HepG2 (cell line): ENCODE data around the gene SRGAP3.

Experiments used
- BRCA1 ChIP-seq: sonication (generic); formaldehyde crosslinking; IDR thresholded peaks from 2 replicates; pipeline ENCODE4 v1.4.0; 2020; ENCODE audit warnings: missing genetic modification reagents
- CTCF ChIP-seq: sonication (generic); formaldehyde crosslinking; IDR thresholded peaks from 2 replicates; pipeline ENCODE4 v1.5.0; 2020; ENCODE audit warnings: mild to moderate bottlenecking, missing genetic modification reagents, moderate library complexity
- EZH2 ChIP-seq: conservative IDR thresholded peaks from 2 replicates; pipeline ENCODE4 v1.6.1; 2012; ENCODE audit warnings: mild to moderate bottlenecking, low read depth, low read length, moderate library complexity
- HOXA5 ChIP-seq: sonication (generic); formaldehyde crosslinking; IDR thresholded peaks from 2 replicates; pipeline ENCODE4 v1.4.0; 2020; ENCODE audit warnings: missing genetic modification reagents
- MIER2 ChIP-seq: IDR thresholded peaks from 2 replicates; pipeline ENCODE4 v1.6.1; 2016; ENCODE audit warnings: missing biosample characterization, missing genetic modification reagents
- MTF1 ChIP-seq: sonication (generic); formaldehyde crosslinking; IDR thresholded peaks from 2 replicates; pipeline ENCODE4 v1.5.0; 2020; ENCODE audit warnings: missing genetic modification reagents
- RFX5 ChIP-seq: IDR thresholded peaks from 2 replicates; pipeline ENCODE4 v1.6.1; 2011; ENCODE audit warnings: low read depth, low read length, improper control_type of control experiment
- SIN3A ChIP-seq: IDR thresholded peaks from 2 replicates; pipeline ENCODE4 v1.6.1; 2011; ENCODE audit warnings: low read depth, mild to moderate bottlenecking, control low read depth, low read length, borderline replicate concordance
- TBX2 ChIP-seq: sonication (generic); formaldehyde crosslinking; IDR thresholded peaks from 2 replicates; pipeline ENCODE4 v1.5.0; 2020; ENCODE audit warnings: missing genetic modification reagents, mild to moderate bottlenecking, borderline replicate concordance
- ZBTB7A ChIP-seq: sonication (generic); formaldehyde crosslinking; IDR thresholded peaks from 2 replicates; pipeline ENCODE4 v1.8.0; 2022; ENCODE audit warnings: mild to moderate bottlenecking, missing genetic modification reagents
- ZNF460 ChIP-seq: sonication (generic); formaldehyde crosslinking; IDR thresholded peaks from 2 replicates; pipeline ENCODE4 v1.5.1; 2020; ENCODE audit warnings: missing genetic modification reagents, mild to moderate bottlenecking, borderline replicate concordance
- TF ChIP-seq, protein P1 (sequence below): sonication (generic); formaldehyde crosslinking; IDR thresholded peaks from 2 replicates; pipeline ENCODE4 v1.4.0; 2020; ENCODE audit warnings: missing genetic modification reagents
- TF ChIP-seq, protein P2 (sequence below): IDR thresholded peaks from 2 replicates; pipeline ENCODE4 v1.6.1; 2012; ENCODE audit warnings: inconsistent platforms

DNA sequence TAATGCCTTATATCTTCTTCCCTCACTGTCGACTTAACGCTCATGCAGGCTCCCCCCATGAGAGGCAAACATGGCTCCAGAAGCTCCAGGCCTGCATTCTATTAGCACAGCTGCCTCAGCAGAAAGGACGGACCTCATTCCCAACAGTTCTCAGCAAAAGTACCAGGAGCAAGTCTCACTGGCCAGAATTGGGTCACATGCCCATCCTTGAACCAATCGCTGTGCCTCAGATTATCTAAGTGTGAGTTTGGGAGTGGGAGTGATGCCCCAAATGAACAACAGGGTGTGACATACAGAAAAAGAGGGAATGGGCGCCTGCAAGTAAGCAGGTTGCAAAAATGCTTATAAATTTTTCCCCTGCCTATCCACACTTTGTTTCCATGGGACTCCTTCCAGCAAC lies 281.9 kb downstream of the SRGAP3 start:
- TF ChIP-seq ZBTB7A (CRISPR knock-in tag): no peak
- no peak for TF ChIP-seq MTF1 (CRISPR knock-in tag)
- no peak for TF ChIP-seq CTCF (CRISPR knock-in tag)
- TF ChIP-seq, protein P1, sequence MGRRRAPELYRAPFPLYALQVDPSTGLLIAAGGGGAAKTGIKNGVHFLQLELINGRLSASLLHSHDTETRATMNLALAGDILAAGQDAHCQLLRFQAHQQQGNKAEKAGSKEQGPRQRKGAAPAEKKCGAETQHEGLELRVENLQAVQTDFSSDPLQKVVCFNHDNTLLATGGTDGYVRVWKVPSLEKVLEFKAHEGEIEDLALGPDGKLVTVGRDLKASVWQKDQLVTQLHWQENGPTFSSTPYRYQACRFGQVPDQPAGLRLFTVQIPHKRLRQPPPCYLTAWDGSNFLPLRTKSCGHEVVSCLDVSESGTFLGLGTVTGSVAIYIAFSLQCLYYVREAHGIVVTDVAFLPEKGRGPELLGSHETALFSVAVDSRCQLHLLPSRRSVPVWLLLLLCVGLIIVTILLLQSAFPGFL (CRISPR knock-in tag): no peak
- TF ChIP-seq ZNF460 (CRISPR knock-in tag): no peak
- TF ChIP-seq BRCA1 (CRISPR knock-in tag): no peak
- no peak for TF ChIP-seq HOXA5 (CRISPR knock-in tag)
- TF ChIP-seq, protein P2, sequence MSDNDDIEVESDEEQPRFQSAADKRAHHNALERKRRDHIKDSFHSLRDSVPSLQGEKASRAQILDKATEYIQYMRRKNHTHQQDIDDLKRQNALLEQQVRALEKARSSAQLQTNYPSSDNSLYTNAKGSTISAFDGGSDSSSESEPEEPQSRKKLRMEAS: no peak
- no peak for TF ChIP-seq EZH2
- TF ChIP-seq SIN3A: no peak
- TF ChIP-seq RFX5: no peak
- no peak for TF ChIP-seq MIER2 (CRISPR knock-in tag)
- TF ChIP-seq TBX2 (CRISPR knock-in tag): no peak
